Measurements from ENCODE around the gene EN2. TPM values are rescaled to one million over a fixed set of nuclear protein-coding genes. Genes with fewer than 3 reads are reported as not detected.

EN2 gene
- total RNA-seq, 2 experiments from 2014 or later, result not detected

GRCh38 chr7:155497149-155497901, 39.4 kb downstream of the EN2 start:
- Histone ChIP-seq H4K20me1 (ENCODE audit: insufficient read depth, low read length) (no peaks in the 10 kb centered on the region), H3K4me2 (ENCODE audit: low read length) (no peak overlapping the region), H3K79me2 (ENCODE audit: insufficient read depth, low read depth, low read length) (no peaks in the 10 kb centered on the region), H3K9me3 (ENCODE audit: low read length) (no peaks in the 10 kb centered on the region), H3K4me3 (ENCODE audit: low read depth, low read length, poor library complexity, severe bottlenecking) (no peak overlapping the region), H3K4me1 (ENCODE audit: insufficient read depth, low read length, poor library complexity, severe bottlenecking) (no peaks in the 10 kb centered on the region), H2AFZ (ENCODE audit: low read length) (no peak overlapping the region), H3K27ac (ENCODE audit: low read depth, low read length, poor library complexity, severe bottlenecking) (no peak overlapping the region), H3K9me2 (ENCODE audit: insufficient read depth, low read length) (no peaks in the 10 kb centered on the region), H3K36me3 (ENCODE audit: insufficient read depth, low read length) (no peaks in the 10 kb centered on the region)
- BruUV-seq (replicated peaks), result no TSS peak
- intact Hi-C loops (cut with micrococcal nuclease; ENCODE audit: unreplicated experiment), result no loop called here
- DNase-seq (ENCODE audit: low spot score), result no peak
- POLR2A ChIA-PET, result no interaction called here
- TF ChIP-seq CTCF (conservative IDR thresholded peaks at IDR 0.05; ENCODE audit: low read length) (no peak), EZH2phosphoT487 (IDR thresholded peaks at IDR 0.05; ENCODE audit: borderline replicate concordance, low read depth, low read length) (no peak)
- CTCF ChIA-PET (ENCODE audit: unreplicated experiment), result no interaction called here

GRCh38 chr7:155505422-155505793, 47.5 kb downstream of the EN2 start:
- H3K79me2 ChIP-seq (ENCODE audit: insufficient read depth, low read depth, low read length), result no peaks in the 10 kb centered on the region
- H4K20me1 ChIP-seq (ENCODE audit: insufficient read depth, low read length), result no peaks in the 10 kb centered on the region; the same call in 1 of the 2 replicates
- no peaks in the 10 kb centered on the region for H3K36me3 ChIP-seq (ENCODE audit: insufficient read depth, low read length)
- TF ChIP-seq EZH2phosphoT487 (IDR thresholded peaks at IDR 0.05; ENCODE audit: borderline replicate concordance, low read depth, low read length), result no peak
- no peak for TF ChIP-seq CTCF (conservative IDR thresholded peaks at IDR 0.05; ENCODE audit: low read length)
- H3K4me3 ChIP-seq (ENCODE audit: low read depth, low read length, poor library complexity, severe bottlenecking), result no peak overlapping the region
- no peaks in the 10 kb centered on the region for H3K4me1 ChIP-seq (ENCODE audit: insufficient read depth, low read length, poor library complexity, severe bottlenecking)
- intact Hi-C loops (cut with micrococcal nuclease; ENCODE audit: unreplicated experiment), result no loop called here
- no peak for DNase-seq (ENCODE audit: low spot score)
- H3K4me2 ChIP-seq (ENCODE audit: low read length), result no peak overlapping the region
- no TSS peak for BruUV-seq (replicated peaks)
- no peak overlapping the region for H2AFZ ChIP-seq (ENCODE audit: low read length)
- ChIA-PET CTCF (ENCODE audit: unreplicated experiment) (no interaction called here), POLR2A (interaction anchor here (0.6 kb wide), 1 partner anchor 1632 kb away, joined by 3 read pairs; no protein-coding TSS in a partner anchor)
- no peaks in the 10 kb centered on the region for H3K9me2 ChIP-seq (ENCODE audit: insufficient read depth, low read length)
- H3K9me3 ChIP-seq (ENCODE audit: low read length), result no peaks in the 10 kb centered on the region
- no peak overlapping the region for H3K27ac ChIP-seq (ENCODE audit: low read depth, low read length, poor library complexity, severe bottlenecking)

- TF ChIP-seq EZH2phosphoT487 (IDR thresholded peaks at IDR 0.05; ENCODE audit: borderline replicate concordance, low read depth, low read length) (no peak), CTCF (conservative IDR thresholded peaks at IDR 0.05; ENCODE audit: low read length) (no peak)
- POLR2A ChIA-PET, result no interaction called here
- H3K79me2 ChIP-seq (ENCODE audit: insufficient read depth, low read depth, low read length), result no peaks in the 10 kb centered on the region
- BruUV-seq (replicated peaks), result no TSS peak
- no peak overlapping the region for H2AFZ ChIP-seq (ENCODE audit: low read length)
- intact Hi-C loops (cut with micrococcal nuclease; ENCODE audit: unreplicated experiment), result no loop called here
- H4K20me1 ChIP-seq (ENCODE audit: insufficient read depth, low read length), result no peaks in the 10 kb centered on the region; the same call in 1 of the 2 replicates
- H3K4me3 ChIP-seq (ENCODE audit: low read depth, low read length, poor library complexity, severe bottlenecking), result no peak overlapping the region
- H3K4me2 ChIP-seq (ENCODE audit: low read length), result no peak overlapping the region
- no peaks in the 10 kb centered on the region for H3K9me2 ChIP-seq (ENCODE audit: insufficient read depth, low read length)
- H3K4me1 ChIP-seq (ENCODE audit: insufficient read depth, low read length, poor library complexity, severe bottlenecking), result no peaks in the 10 kb centered on the region
- H3K36me3 ChIP-seq (ENCODE audit: insufficient read depth, low read length), result no peaks in the 10 kb centered on the region
- H3K27ac ChIP-seq (ENCODE audit: low read depth, low read length, poor library complexity, severe bottlenecking), result no peak overlapping the region
- DNase-seq (ENCODE audit: low spot score), result no peak
- H3K9me3 ChIP-seq (ENCODE audit: low read length), result no peaks in the 10 kb centered on the region
- CTCF ChIA-PET (ENCODE audit: unreplicated experiment), result no interaction called here
These were observed 49.0 kb downstream of the EN2 start for GRCh38 chr7:155506854-155507337.

All from OCI-LY7 (cell line).